Stomach (tissue), 4 donors: Measurements from ENCODE around the gene CENATAC.

Experiments
- CTCF ChIP-seq, 7 experiments: fragments of 450-650 bp in 4 of 7; fragments of 200-600 bp in 3 of 7; sonication (generic) in 3 of 7; IDR thresholded peaks; one replicate each; pipeline ENCODE4 v1.5.1; 2016 to 2019; ENCODE audit warnings: antibody characterized with exemption in 7 of 7, control low read depth in 2 of 7, mild to moderate bottlenecking in 1 of 7
- POLR2A ChIP-seq, 4 donors: fragments of 450-650 bp; IDR thresholded peaks; one replicate each; pipeline ENCODE4 v1.6.1; 2016; ENCODE audit warnings: antibody characterized with exemption in 4 of 4, control low read depth in 2 of 4, mild to moderate bottlenecking in 1 of 4, moderate library complexity in 1 of 4
- POLR2AphosphoS5 ChIP-seq, 3 donors: sonication (generic); formaldehyde crosslinking; IDR thresholded peaks; one replicate each; pipeline ENCODE4 v1.6.1; 2016; ENCODE audit warnings: antibody characterized with exemption in 3 of 3

GRCh38 chr11:118958577-118958976, 39.4 kb upstream of the CENATAC start:
- TF ChIP-seq CTCF (IDR thresholded peaks at IDR 0.05) = no peak
- TF ChIP-seq POLR2A (IDR thresholded peaks at IDR 0.05) = no peak
- no peak for TF ChIP-seq POLR2AphosphoS5 (IDR thresholded peaks at IDR 0.05)
